Skin epidermis (tissue), 12 donors: ENCODE data around the gene BAZ2B.
"Not testable (repeated sequence)": the region's sequence is repeated elsewhere in the genome, so short reads cannot be mapped to it uniquely, and the experiment has no call there.

Experiments used
- H3K27ac ChIP-seq, 21 experiments: fragments of 200-600 bp; sonication (generic) in 11 of 21; one replicate each; pipeline ENCODE4 v1.5.0; 2020; ENCODE audit warnings: mild to moderate bottlenecking in 3 of 21, inconsistent platforms in 2 of 21, moderate library complexity in 2 of 21
- H3K4me3 ChIP-seq, 7 experiments: fragments of 200-600 bp; sonication (generic) in 2 of 7; one replicate each; pipeline ENCODE4 v1.5.0; 2020; ENCODE audit warnings: inconsistent platforms in 2 of 7, mild to moderate bottlenecking in 2 of 7, moderate library complexity in 1 of 7

Gene BAZ2B

GRCh38 chr2:159546039-159546438, 70.3 kb downstream of the BAZ2B start:
- H3K27ac ChIP-seq, result no peak overlapping the region
- H3K4me3 ChIP-seq, result no peak overlapping the region

GRCh38 chr2:159545085-159545484, 71.3 kb downstream of the BAZ2B start:
- Histone ChIP-seq H3K4me3 (no peak overlapping the region), H3K27ac (no peak overlapping the region)

GRCh38 chr2:159542101-159542500, 74.2 kb downstream of the BAZ2B start:
- no peak overlapping the region for H3K27ac ChIP-seq

GRCh38 chr2:159539701-159540100, 76.6 kb downstream of the BAZ2B start:
- Histone ChIP-seq H3K4me3 (no peak overlapping the region), H3K27ac (no peak overlapping the region)

More at GRCh38 chr2:159542101-159542500, 74.2 kb downstream of the BAZ2B start:
- H3K4me3 ChIP-seq, result no peak overlapping the region

GRCh38 chr2:159538801-159539200, 77.5 kb downstream of the BAZ2B start:
- no peak overlapping the region for H3K4me3 ChIP-seq
- no peak overlapping the region for H3K27ac ChIP-seq

GRCh38 chr2:159535261-159535660, 81.1 kb downstream of the BAZ2B start:
- not testable (repeated sequence) for H3K4me3 ChIP-seq, H3K27ac ChIP-seq

GRCh38 chr2:159531475-159531874, 84.9 kb downstream of the BAZ2B start:
- no peak overlapping the region for H3K27ac ChIP-seq
- H3K4me3 ChIP-seq, result no peak overlapping the region

GRCh38 chr2:159526433-159526832, 89.9 kb downstream of the BAZ2B start:
- H3K27ac ChIP-seq, result no peak overlapping the region
- no peak overlapping the region for H3K4me3 ChIP-seq

- no peak overlapping the region for H3K4me3 ChIP-seq
- no peak overlapping the region for H3K27ac ChIP-seq
Observed at GRCh38 chr2:159525012-159525411, 91.3 kb downstream of the BAZ2B start.

- Histone ChIP-seq H3K4me3 (no peak overlapping the region), H3K27ac (no peak overlapping the region)
Observed at GRCh38 chr2:159521272-159521671, 95.1 kb downstream of the BAZ2B start.

GRCh38 chr2:159518321-159519005, 97.9 kb downstream of the BAZ2B start:
- peak overlapping the region in 9 of 21 experiments; percentile 1 to 71 (median 38) for H3K27ac ChIP-seq
- H3K4me3 ChIP-seq, result no peak overlapping the region

GRCh38 chr2:159516241-159516758, 100.0 kb downstream of the BAZ2B start:
- Histone ChIP-seq H3K27ac (peak overlapping the region in 20 of 21 experiments; percentile 44 to 89 (median 80)), H3K4me3 (peak overlapping the region; percentile 19 to 49 (median 38))

- peak overlapping the region in 14 of 21 experiments; percentile 71 to 89 (median 83) for H3K27ac ChIP-seq
Observed at GRCh38 chr2:159515441-159515840, 100.9 kb downstream of the BAZ2B start.

GRCh38 chr2:159513745-159514144, 102.6 kb downstream of the BAZ2B start:
- Histone ChIP-seq H3K27ac (no peak overlapping the region), H3K4me3 (no peak overlapping the region)

More at GRCh38 chr2:159515441-159515840, 100.9 kb downstream of the BAZ2B start:
- H3K4me3 ChIP-seq, result peak overlapping the region in 6 of 7 experiments; percentile 19 to 49 (median 40)

GRCh38 chr2:159508140-159508539, 108.2 kb downstream of the BAZ2B start:
- Histone ChIP-seq H3K4me3 (no peak overlapping the region), H3K27ac (no peak overlapping the region)

- Histone ChIP-seq H3K4me3 (no peak overlapping the region), H3K27ac (peak overlapping the region in 2 of 21 experiments; percentile 31 to 45)
Observed at GRCh38 chr2:159506764-159507440, 109.4 kb downstream of the BAZ2B start.

- Histone ChIP-seq H3K4me3 (no peak overlapping the region), H3K27ac (peak overlapping the region in 3 of 21 experiments; percentile 11 to 45 (median 30))
Observed at GRCh38 chr2:159506202-159506601, 110.1 kb downstream of the BAZ2B start.

GRCh38 chr2:159505196-159505595, 111.2 kb downstream of the BAZ2B start:
- Histone ChIP-seq H3K4me3 (no peak overlapping the region), H3K27ac (no peak overlapping the region)

GRCh38 chr2:159501743-159502142, 114.6 kb downstream of the BAZ2B start:
- H3K4me3 ChIP-seq, result no peak overlapping the region
- no peak overlapping the region for H3K27ac ChIP-seq

- Histone ChIP-seq H3K4me3 (no peak overlapping the region), H3K27ac (peak overlapping the region in 12 of 21 experiments; percentile 16 to 69 (median 46))
Observed at GRCh38 chr2:159497847-159498246, 118.5 kb downstream of the BAZ2B start.

- peak overlapping the region in 14 of 21 experiments; percentile 16 to 69 (median 46) for H3K27ac ChIP-seq
- no peak overlapping the region for H3K4me3 ChIP-seq
Observed at GRCh38 chr2:159497256-159497655, 119.1 kb downstream of the BAZ2B start.
